ENCODE results near the gene GTF2H4.

GTF2H4 gene

DNA sequence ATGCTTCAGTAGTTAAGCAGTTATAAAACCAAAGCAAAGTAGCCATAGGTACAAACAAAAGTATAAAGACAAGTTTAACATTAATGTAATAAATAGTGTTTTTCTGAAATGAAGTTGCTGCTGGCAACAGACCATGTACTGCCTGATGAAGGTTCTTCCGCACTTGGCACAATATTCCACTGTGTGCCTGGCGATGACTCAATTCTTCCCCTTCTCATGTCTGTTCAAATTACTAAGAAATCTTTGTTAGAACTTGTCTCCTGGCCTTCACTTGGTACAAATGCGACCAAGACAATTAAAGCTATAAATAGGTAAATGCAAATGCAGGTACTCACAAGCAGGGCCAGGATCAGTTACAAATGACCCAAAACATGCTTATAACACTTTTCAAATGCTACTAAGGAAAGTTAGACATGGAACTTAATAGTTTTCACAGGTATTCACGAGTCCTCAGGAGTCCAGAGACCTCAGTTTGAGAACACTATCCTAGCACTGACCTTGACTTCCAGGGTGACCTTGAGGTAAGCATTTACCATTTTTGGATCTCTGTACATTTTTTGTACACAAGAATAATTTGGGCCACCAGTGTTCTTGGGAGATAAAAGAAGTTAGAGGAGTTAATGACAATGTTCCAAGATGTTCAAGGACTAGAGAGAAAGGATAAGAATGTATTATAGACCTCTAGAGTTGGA is 31.8 kb upstream of the GTF2H4 start:
- no peak overlapping the region for H3K9ac ChIP-seq
- TF ChIP-seq, protein P1, sequence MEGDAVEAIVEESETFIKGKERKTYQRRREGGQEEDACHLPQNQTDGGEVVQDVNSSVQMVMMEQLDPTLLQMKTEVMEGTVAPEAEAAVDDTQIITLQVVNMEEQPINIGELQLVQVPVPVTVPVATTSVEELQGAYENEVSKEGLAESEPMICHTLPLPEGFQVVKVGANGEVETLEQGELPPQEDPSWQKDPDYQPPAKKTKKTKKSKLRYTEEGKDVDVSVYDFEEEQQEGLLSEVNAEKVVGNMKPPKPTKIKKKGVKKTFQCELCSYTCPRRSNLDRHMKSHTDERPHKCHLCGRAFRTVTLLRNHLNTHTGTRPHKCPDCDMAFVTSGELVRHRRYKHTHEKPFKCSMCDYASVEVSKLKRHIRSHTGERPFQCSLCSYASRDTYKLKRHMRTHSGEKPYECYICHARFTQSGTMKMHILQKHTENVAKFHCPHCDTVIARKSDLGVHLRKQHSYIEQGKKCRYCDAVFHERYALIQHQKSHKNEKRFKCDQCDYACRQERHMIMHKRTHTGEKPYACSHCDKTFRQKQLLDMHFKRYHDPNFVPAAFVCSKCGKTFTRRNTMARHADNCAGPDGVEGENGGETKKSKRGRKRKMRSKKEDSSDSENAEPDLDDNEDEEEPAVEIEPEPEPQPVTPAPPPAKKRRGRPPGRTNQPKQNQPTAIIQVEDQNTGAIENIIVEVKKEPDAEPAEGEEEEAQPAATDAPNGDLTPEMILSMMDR (IDR thresholded peaks at IDR 0.05) = no peak
- H3K36me3 ChIP-seq (ENCODE audit: control insufficient read depth, insufficient read depth, low read length) = no peaks in the 10 kb centered on the region
- no peaks in the 10 kb centered on the region for H3K79me2 ChIP-seq
- H3K9me3 ChIP-seq (ENCODE audit: control insufficient read depth, low read length) = no peaks in the 10 kb centered on the region
- H3K27ac ChIP-seq = peak overlapping the region; percentile 68
- H3K4me3 ChIP-seq (ENCODE audit: low read depth, low read length) = no peak overlapping the region
- no peaks in the 10 kb centered on the region for H3K27me3 ChIP-seq (ENCODE audit: control insufficient read depth, insufficient read depth, low read length)
- peak overlapping the region; percentile 51 for H2AFZ ChIP-seq
- H3K4me2 ChIP-seq (ENCODE audit: low read length) = no peak overlapping the region
- H3K4me1 ChIP-seq = peaks cover 26% of the 10 kb centered on the region

DNA sequence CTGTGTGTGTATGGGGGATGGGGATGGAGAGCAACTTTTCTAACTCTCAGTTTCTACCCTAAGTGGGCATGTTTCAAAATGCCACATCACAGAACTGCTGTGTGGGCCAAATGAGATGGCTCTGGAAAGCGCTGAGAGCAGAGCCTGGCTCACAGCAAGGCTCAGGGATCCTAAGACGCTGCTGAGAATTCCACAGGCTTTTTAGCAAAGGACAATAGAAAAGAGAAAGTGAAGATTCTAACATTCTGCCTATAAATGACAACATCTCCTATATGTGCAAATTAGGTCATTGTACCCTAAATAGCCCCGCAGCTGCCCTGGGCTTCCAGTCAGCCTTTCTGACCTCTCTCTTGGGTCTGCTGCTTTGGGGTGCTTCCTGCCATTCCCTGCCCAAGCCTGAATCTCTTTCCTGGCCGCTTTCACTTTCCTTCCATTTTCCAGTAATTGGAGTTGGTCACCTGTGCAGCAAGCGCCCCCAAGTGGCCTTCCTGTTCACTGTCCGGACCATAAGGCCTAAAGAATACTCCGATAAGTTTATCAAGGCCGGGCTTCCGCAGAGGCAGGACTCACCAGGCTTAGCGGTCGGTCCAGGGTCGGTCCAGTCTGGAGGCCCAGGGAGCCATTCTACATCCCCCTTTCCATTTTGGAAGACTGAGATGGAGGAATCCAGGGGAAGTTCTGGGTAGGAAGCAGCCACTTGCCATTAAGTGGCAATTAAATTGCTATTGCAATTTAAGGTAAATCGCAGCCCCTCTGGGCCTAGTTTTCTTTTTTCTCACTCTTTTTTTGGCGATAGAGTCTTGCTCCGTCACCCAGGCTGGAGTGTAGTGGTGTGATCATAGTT is 30.4 kb upstream of the GTF2H4 start:
- Histone ChIP-seq H3K9ac (no peak overlapping the region), H3K4me1 (peaks cover 40% of the 10 kb centered on the region), H3K79me2 (no peaks in the 10 kb centered on the region), H3K9me3 (ENCODE audit: control insufficient read depth, low read length) (no peaks in the 10 kb centered on the region), H3K4me3 (ENCODE audit: low read depth, low read length) (peak overlapping the region; percentile 34), H3K27me3 (ENCODE audit: control insufficient read depth, insufficient read depth, low read length) (no peaks in the 10 kb centered on the region), H2AFZ (peak overlapping the region; percentile 90), H3K27ac (peak overlapping the region; percentile 68), H3K4me2 (ENCODE audit: low read length) (peak overlapping the region; percentile 62), H3K36me3 (ENCODE audit: control insufficient read depth, insufficient read depth, low read length) (no peaks in the 10 kb centered on the region)
- TF ChIP-seq, protein P1 (IDR thresholded peaks at IDR 0.05) = peak; percentile 95

DNA sequence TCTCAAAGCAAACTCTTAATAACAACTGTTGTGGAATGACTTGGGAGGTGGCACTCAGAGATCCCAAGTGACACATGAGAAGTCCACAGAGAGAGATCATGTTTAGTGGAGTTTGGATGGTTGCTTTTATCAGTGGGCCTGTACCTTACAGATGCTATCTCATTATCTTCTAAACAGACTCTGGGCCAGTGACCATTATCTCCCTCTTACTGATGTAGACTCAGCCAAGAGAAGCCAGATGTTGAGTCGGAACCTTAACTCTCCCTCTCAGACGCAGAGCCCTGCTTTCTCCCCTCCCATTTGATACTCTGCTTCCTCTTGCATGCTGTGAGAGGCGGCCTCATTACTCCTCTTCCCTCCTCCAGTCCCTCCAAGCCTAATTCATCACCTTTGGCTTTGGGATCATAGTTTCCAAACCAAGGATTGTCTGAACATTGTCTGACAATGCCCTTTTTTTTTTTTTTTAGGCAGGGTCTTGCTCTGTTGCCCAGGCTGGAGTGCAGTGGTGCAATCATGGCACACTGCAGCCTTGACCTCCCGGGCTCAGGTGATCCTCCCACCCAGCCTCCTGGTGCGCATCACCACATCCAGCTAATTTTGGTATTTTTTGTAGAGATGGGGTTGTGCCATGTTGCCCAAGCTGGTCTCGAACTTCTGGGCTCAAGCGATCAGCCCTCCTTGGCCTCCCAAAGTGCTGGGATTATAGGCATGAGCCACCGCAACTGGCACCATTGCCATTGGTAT is 28.2 kb upstream of the GTF2H4 start:
- Histone ChIP-seq H3K27ac (peak overlapping the region; percentile 100), H3K9ac (no peak overlapping the region), H3K9me3 (ENCODE audit: control insufficient read depth, low read length) (no peaks in the 10 kb centered on the region), H3K36me3 (ENCODE audit: control insufficient read depth, insufficient read depth, low read length) (no peaks in the 10 kb centered on the region), H3K79me2 (no peaks in the 10 kb centered on the region), H3K4me2 (ENCODE audit: low read length) (no peak overlapping the region), H3K4me3 (ENCODE audit: low read depth, low read length) (no peak overlapping the region), H2AFZ (peak overlapping the region; percentile 89), H3K4me1 (peaks cover 46% of the 10 kb centered on the region), H3K27me3 (ENCODE audit: control insufficient read depth, insufficient read depth, low read length) (no peaks in the 10 kb centered on the region)
- TF ChIP-seq, protein P1 (IDR thresholded peaks at IDR 0.05) = no peak

DNA sequence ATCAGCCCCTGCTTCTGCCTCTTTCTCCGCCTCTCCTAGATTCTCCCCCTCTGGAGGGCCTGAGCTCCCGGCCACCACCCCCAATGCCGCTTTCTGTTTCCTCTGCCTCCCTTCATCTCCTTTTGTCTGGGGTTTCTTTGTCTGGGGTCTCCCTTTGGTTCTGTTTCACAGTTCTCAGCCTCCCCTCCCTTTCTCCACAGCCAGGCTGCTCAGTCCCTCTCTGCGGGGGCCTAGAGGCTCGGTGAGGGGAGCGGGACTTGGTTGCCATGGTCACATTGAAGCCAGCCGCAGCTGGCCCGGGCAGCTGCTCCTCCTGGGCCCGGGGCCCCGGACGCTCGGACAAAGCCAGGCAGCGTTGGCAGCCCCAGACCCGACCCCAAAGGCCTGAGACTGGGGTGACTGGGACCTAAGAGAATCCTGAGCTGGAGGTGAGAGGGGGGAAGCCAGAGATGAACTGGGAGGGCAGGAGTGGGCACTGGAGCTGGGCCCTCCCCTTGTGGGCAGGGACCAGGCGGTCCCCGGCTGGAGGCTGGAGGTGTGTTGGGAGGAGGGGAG is 27.2 kb upstream of the GTF2H4 start:
- peak overlapping the region; percentile 89 for H2AFZ ChIP-seq
- H3K79me2 ChIP-seq = peaks cover 6% of the 10 kb centered on the region
- TF ChIP-seq, protein P1 (IDR thresholded peaks at IDR 0.05) = no peak
- peak overlapping the region; percentile 100 for H3K27ac ChIP-seq
- H3K4me3 ChIP-seq (ENCODE audit: low read depth, low read length) = no peak overlapping the region
- H3K4me2 ChIP-seq (ENCODE audit: low read length) = peak overlapping the region; percentile 99
- no peak overlapping the region for H3K9ac ChIP-seq
- H3K4me1 ChIP-seq = peaks cover 54% of the 10 kb centered on the region
- H3K9me3 ChIP-seq (ENCODE audit: control insufficient read depth, low read length) = no peaks in the 10 kb centered on the region
- no peaks in the 10 kb centered on the region for H3K27me3 ChIP-seq (ENCODE audit: control insufficient read depth, insufficient read depth, low read length)
- no peaks in the 10 kb centered on the region for H3K36me3 ChIP-seq (ENCODE audit: control insufficient read depth, insufficient read depth, low read length)
